IPS DF 6.9 (cell line): Measurements from ENCODE around the gene ANO6.
"Not testable (repeated sequence)": the region's sequence is repeated elsewhere in the genome, so short reads cannot be mapped to it uniquely, and the experiment has no call there.

ENCODE experiments used
- DNase-seq: peaks from one replicate; pipeline ENCODE4 v3.0.0-alpha.2; 2013; ENCODE audit warnings: low read depth, low spot score
- H3K27ac ChIP-seq: one replicate; pipeline ENCODE4 v1.5.1; 2013; ENCODE audit warnings: low read length, control low read depth
- H3K27me3 ChIP-seq: 2 replicates; pipeline ENCODE4 v1.6.1; 2013; ENCODE audit warnings: mild to moderate bottlenecking, low read length; ENCODE audit not compliant: control insufficient read depth, insufficient read depth
- H3K36me3 ChIP-seq: 2 replicates; pipeline ENCODE4 v1.6.1; 2013; ENCODE audit warnings: low read length; ENCODE audit not compliant: control insufficient read depth, insufficient read depth
- H3K4me1 ChIP-seq: 2 replicates; pipeline ENCODE4 v1.6.1; 2013; ENCODE audit warnings: low read length; ENCODE audit not compliant: control insufficient read depth, insufficient read depth
- H3K4me3 ChIP-seq: 2 replicates; pipeline ENCODE4 v1.5.1; 2013; ENCODE audit warnings: mild to moderate bottlenecking, low read length
- H3K9me3 ChIP-seq: 2 replicates; pipeline ENCODE4 v1.6.1; 2013; ENCODE audit warnings: low read length, inconsistent platforms; ENCODE audit not compliant: control insufficient read depth, insufficient read depth
- WGBS: extraction: QIAGEN DNeasy Blood & Tissue Kit; methylation state at CpG from one replicate; pipeline ENCODE4 v1.1.7; 2013; ENCODE audit warnings: mixed read lengths, missing lambda C conversion rate; ENCODE audit not compliant: insufficient read length, insufficient coverage; 5-methylcytosine and 5-hydroxymethylcytosine counted together

ANO6 gene

GRCh38 chr12:45260104-45260815 lies 44.4 kb downstream of the ANO6 start:
- H3K36me3 ChIP-seq: no peaks in the 10 kb centered on the region
- no peak for DNase-seq
- H3K4me3 ChIP-seq: no peak overlapping the region
- no peak overlapping the region for H3K27ac ChIP-seq
- H3K9me3 ChIP-seq: no peaks in the 10 kb centered on the region
- no peaks in the 10 kb centered on the region for H3K27me3 ChIP-seq
- 100% methylated on average over 1 of the region's 5 CpGs for WGBS
- peaks cover 5% of the 10 kb centered on the region for H3K4me1 ChIP-seq

- no peak overlapping the region for H3K27ac ChIP-seq
- no peaks in the 10 kb centered on the region for H3K9me3 ChIP-seq
- no peaks in the 10 kb centered on the region for H3K27me3 ChIP-seq
- no peak for DNase-seq
- H3K4me3 ChIP-seq: no peak overlapping the region
- WGBS: no CpG with 5 or more reads among the region's 4 CpGs
- H3K4me1 ChIP-seq: peaks cover 5% of the 10 kb centered on the region
- H3K36me3 ChIP-seq: no peaks in the 10 kb centered on the region
Measured at GRCh38 chr12:45260854-45261253, 45.0 kb downstream of the ANO6 start.

- not testable (repeated sequence) for H3K4me1 ChIP-seq, H3K36me3 ChIP-seq, H3K27me3 ChIP-seq, H3K27ac ChIP-seq, H3K4me3 ChIP-seq, H3K9me3 ChIP-seq, DNase-seq
- no CpG with 5 or more reads among the region's 8 CpGs for WGBS
Measured at GRCh38 chr12:45262185-45262584, 46.3 kb downstream of the ANO6 start.

GRCh38 chr12:45263587-45263986 lies 47.7 kb downstream of the ANO6 start:
- H3K9me3 ChIP-seq: no peaks in the 10 kb centered on the region
- DNase-seq: no peak
- no peaks in the 10 kb centered on the region for H3K36me3 ChIP-seq
- no peak overlapping the region for H3K4me3 ChIP-seq
- H3K27me3 ChIP-seq: no peaks in the 10 kb centered on the region
- no peaks in the 10 kb centered on the region; the same call in 1 of the 2 replicates for H3K4me1 ChIP-seq
- WGBS: no CpG with 5 or more reads among the region's 3 CpGs
- no peak overlapping the region for H3K27ac ChIP-seq

- no CpG with 5 or more reads among the region's 5 CpGs for WGBS
- Histone ChIP-seq H3K4me3 (no peak overlapping the region), H3K9me3 (no peaks in the 10 kb centered on the region), H3K36me3 (no peaks in the 10 kb centered on the region), H3K4me1 (no peaks in the 10 kb centered on the region; the same call in 1 of the 2 replicates), H3K27ac (no peak overlapping the region), H3K27me3 (no peaks in the 10 kb centered on the region)
- DNase-seq: no peak
Measured at GRCh38 chr12:45268672-45269411, 52.9 kb downstream of the ANO6 start.

- Histone ChIP-seq H3K36me3 (no peaks in the 10 kb centered on the region), H3K27me3 (no peaks in the 10 kb centered on the region), H3K4me3 (no peak overlapping the region), H3K4me1 (no peaks in the 10 kb centered on the region; the same call in 1 of the 2 replicates), H3K27ac (no peak overlapping the region), H3K9me3 (no peaks in the 10 kb centered on the region)
- no CpG with 5 or more reads among the region's 2 CpGs for WGBS
- DNase-seq: no peak
Measured at GRCh38 chr12:45269412-45269751, 53.5 kb downstream of the ANO6 start.

- WGBS: no CpG with 5 or more reads among the region's 3 CpGs
- no peak for DNase-seq
- Histone ChIP-seq H3K9me3 (no peaks in the 10 kb centered on the region), H3K27ac (no peak overlapping the region), H3K27me3 (no peaks in the 10 kb centered on the region), H3K4me1 (no peaks in the 10 kb centered on the region; the same call in 1 of the 2 replicates), H3K36me3 (no peaks in the 10 kb centered on the region), H3K4me3 (no peak overlapping the region)
Measured at GRCh38 chr12:45270951-45271350, 55.1 kb downstream of the ANO6 start.

GRCh38 chr12:45273717-45274271 lies 57.9 kb downstream of the ANO6 start:
- no peak for DNase-seq
- Histone ChIP-seq H3K9me3 (no peaks in the 10 kb centered on the region), H3K4me1 (no peaks in the 10 kb centered on the region), H3K27ac (no peak overlapping the region), H3K27me3 (no peaks in the 10 kb centered on the region), H3K4me3 (no peak overlapping the region), H3K36me3 (no peaks in the 10 kb centered on the region)
- no CpG with 5 or more reads among the region's 1 CpG for WGBS

- no CpG with 5 or more reads among the region's 5 CpGs for WGBS
- H3K36me3 ChIP-seq: no peaks in the 10 kb centered on the region
- no peak for DNase-seq
Measured at GRCh38 chr12:45276154-45276755, 60.4 kb downstream of the ANO6 start.

GRCh38 chr12:45278447-45278846 lies 62.6 kb downstream of the ANO6 start:
- H3K9me3 ChIP-seq: no peaks in the 10 kb centered on the region
- no peaks in the 10 kb centered on the region for H3K36me3 ChIP-seq
- no CpG with 5 or more reads among the region's 1 CpG for WGBS
- no peak for DNase-seq
- no peak overlapping the region for H3K4me3 ChIP-seq
- no peaks in the 10 kb centered on the region for H3K4me1 ChIP-seq
- H3K27ac ChIP-seq: no peak overlapping the region
- no peaks in the 10 kb centered on the region for H3K27me3 ChIP-seq

More at GRCh38 chr12:45276154-45276755, 60.4 kb downstream of the ANO6 start:
- Histone ChIP-seq H3K9me3 (no peaks in the 10 kb centered on the region), H3K27ac (no peak overlapping the region), H3K27me3 (no peaks in the 10 kb centered on the region), H3K4me3 (no peak overlapping the region), H3K4me1 (no peaks in the 10 kb centered on the region)
